CD8-positive, alpha-beta memory T cell (primary cell): ENCODE results near the gene BBS7. TPM values are rescaled to one million over a fixed set of nuclear protein-coding genes. Genes with fewer than 3 reads are reported as not detected.

Experiments used
- CTCF ChIA-PET: fragments of 350-600 bp; sonication (Branson Sonifier 250); formaldehyde crosslinking; loops from one replicate; lab custom pipeline; 2021; ENCODE audit warnings: antibody characterized with exemption; lab: Charles Lee
- POLR2A ChIA-PET: fragments of 350-600 bp; sonication (Branson Sonifier 250); formaldehyde crosslinking; loops from one replicate; lab custom pipeline; 2021; ENCODE audit warnings: antibody characterized with exemption; lab: Charles Lee
- DNase-seq, 5 donors: peaks; one replicate each; pipeline versions ENCODE4 v3.0.0 to v3.0.0-alpha.2; 2020 to 2022; ENCODE audit warnings: mixed read lengths in 1 of 5
- H3K27ac ChIP-seq: one replicate; pipeline ENCODE4 v1.7.0; 2013; ENCODE audit warnings: low read depth, mild to moderate bottlenecking, low read length, moderate library complexity
- H3K27me3 ChIP-seq: 2 replicates; pipeline ENCODE4 v1.7.0; 2013; ENCODE audit warnings: low read length, mild to moderate bottlenecking; ENCODE audit not compliant: insufficient read depth, poor library complexity, severe bottlenecking
- H3K36me3 ChIP-seq: 2 replicates; pipeline ENCODE4 v1.7.0; 2013; ENCODE audit warnings: mild to moderate bottlenecking, low read length, moderate library complexity; ENCODE audit not compliant: insufficient read depth
- H3K4me1 ChIP-seq: 2 replicates; pipeline ENCODE4 v1.7.0; 2013; ENCODE audit warnings: mild to moderate bottlenecking, low read length, moderate library complexity; ENCODE audit not compliant: insufficient read depth
- H3K4me3 ChIP-seq: 2 replicates; pipeline ENCODE4 v1.7.0; 2013; ENCODE audit warnings: mild to moderate bottlenecking, low read length
- H3K9me3 ChIP-seq: 2 replicates; pipeline ENCODE4 v1.7.0; 2013; ENCODE audit warnings: mild to moderate bottlenecking, low read length
- H3K27ac Mint-ChIP-seq, 8 donors: one replicate each; pipeline ENCODE4 v1.8.0; 2020 to 2021; ENCODE audit warnings: mixed read lengths in 8 of 8, mild to moderate bottlenecking in 6 of 8, inconsistent platforms in 3 of 8, moderate library complexity in 3 of 8
- H3K27me3 Mint-ChIP-seq, 2 donors: one replicate each; pipeline ENCODE4 v1.8.0; 2020 to 2021; ENCODE audit warnings: mixed read lengths in 2 of 2, mild to moderate bottlenecking in 1 of 2, moderate library complexity in 1 of 2
- H3K36me3 Mint-ChIP-seq, 3 donors: one replicate each; pipeline ENCODE4 v1.8.0; 2020 to 2021; ENCODE audit warnings: mixed read lengths in 3 of 3, inconsistent platforms in 1 of 3, mild to moderate bottlenecking in 1 of 3
- H3K4me1 Mint-ChIP-seq, 3 donors: one replicate each; pipeline ENCODE4 v1.8.0; 2020 to 2021; ENCODE audit warnings: mixed read lengths in 3 of 3, inconsistent platforms in 1 of 3, mild to moderate bottlenecking in 1 of 3
- H3K4me3 Mint-ChIP-seq, 7 donors: one replicate each; pipeline ENCODE4 v1.8.0; 2020 to 2021; ENCODE audit warnings: mixed read lengths in 7 of 7, mild to moderate bottlenecking in 6 of 7, moderate library complexity in 4 of 7, inconsistent platforms in 2 of 7
- H3K9me3 Mint-ChIP-seq, 5 donors: one replicate each; pipeline ENCODE4 v1.8.0; 2020 to 2022; ENCODE audit warnings: mixed read lengths in 5 of 5, mild to moderate bottlenecking in 3 of 5, moderate library complexity in 2 of 5, inconsistent platforms in 1 of 5
- polyA plus RNA-seq: library from polyadenylated mRNA; unstranded; fragments of 300-500 nt; fragmentation: Illumina TruSeq; gene quantifications from one replicate; pipeline ENCODE4 v1.2.3, GENCODE V29; 2021
- total RNA-seq, 2 experiments: library from RNA; stranded (reverse); gene quantifications; one replicate each; pipeline ENCODE4 v1.2.3, GENCODE V29; 2021

The BBS7 gene
- total and polyA plus RNA-seq, 3 experiments from 2014 or later = 10.8 to 23.4 (median 23.3) TPM

DNA sequence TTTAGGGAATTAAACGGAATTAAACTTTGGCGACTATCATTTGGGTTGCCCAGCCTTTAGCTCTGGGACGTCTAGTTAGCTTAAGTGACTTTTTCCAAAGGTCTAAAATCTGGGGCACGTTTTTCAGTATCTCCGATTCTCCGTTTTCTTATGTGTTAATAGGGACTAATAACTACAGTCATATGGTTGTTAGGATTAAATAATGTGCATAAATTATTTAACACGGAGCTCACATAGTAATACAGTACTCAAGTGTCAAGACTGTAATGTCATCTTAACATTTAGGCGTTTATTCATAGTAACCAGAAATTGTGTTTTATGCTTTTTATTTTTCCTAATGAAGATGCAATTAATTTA lies 46.1 kb downstream of the BBS7 start:
- ChIA-PET POLR2A (interaction anchor here (0.6 to 2.2 kb wide), 4 partner anchors 23 to 499 kb away, joined by 3 to 10 read pairs (median 4); partner anchors contain the start of genes BBS7 and EXOSC9), CTCF (interaction anchor here (0.9 to 1.6 kb wide), 3 partner anchors 10 to 23 kb away, joined by 3 to 5 read pairs (median 3); partner anchors contain the start of gene EXOSC9)
- Histone ChIP-seq H3K27ac (peak overlapping the region; percentile 45), H3K4me3 (peak overlapping the region; percentile 83), H3K36me3 (no peaks in the 10 kb centered on the region), H3K4me1 (peaks cover 5% of the 10 kb centered on the region), H3K9me3 (no peaks in the 10 kb centered on the region), H3K27me3 (no peaks in the 10 kb centered on the region)
- Mint-ChIP-seq H3K36me3 (peaks cover 0 to 18% (median 0%) of the 10 kb centered on the region in 3 donors), H3K4me1 (peaks cover 17 to 34% (median 22%) of the 10 kb centered on the region in 3 donors), H3K4me3 (peak overlapping the region; percentile 79 to 95 (median 93)), H3K27me3 (peaks cover 0 to 2% of the 10 kb centered on the region in 2 donors), H3K27ac (peak overlapping the region; percentile 8 to 95 (median 90)), H3K9me3 (no peaks in the 10 kb centered on the region)
- no peak for DNase-seq

DNA sequence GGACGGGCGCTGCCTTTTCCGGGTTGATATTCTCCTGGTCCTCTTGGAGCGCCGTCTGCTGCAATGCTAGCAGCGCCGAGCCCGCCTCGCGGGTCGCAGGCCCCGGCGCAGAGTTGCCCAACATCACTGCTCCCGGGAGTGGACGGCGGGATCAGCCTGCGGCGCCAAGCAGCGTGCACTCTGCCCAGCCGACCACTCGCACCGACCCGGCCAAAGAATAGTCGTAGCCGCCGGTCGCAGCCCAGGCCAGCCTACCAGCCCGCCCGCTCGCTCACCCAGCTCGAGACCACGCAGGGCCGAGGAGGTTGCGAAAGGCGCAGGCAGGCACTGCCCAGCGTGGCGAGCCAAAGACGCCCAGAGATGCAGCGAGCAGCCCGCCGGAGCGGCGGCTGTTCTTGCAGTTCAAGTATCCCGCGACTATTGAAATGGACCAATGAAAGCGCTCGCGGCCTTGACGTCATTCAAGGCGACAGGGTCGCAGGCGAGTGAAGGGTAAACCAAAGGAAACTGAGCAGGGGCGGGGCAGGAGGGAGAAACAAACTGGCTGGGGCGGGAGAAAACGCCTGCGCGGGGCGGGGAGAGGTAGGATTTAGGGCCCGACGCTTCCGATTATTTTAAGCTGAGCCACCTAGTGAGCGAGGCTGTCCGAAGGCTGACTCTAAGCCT lies 46.6 kb downstream of the BBS7 start, which contains the start of gene CCNA2:
Gene CCNA2 (minus strand): TSS at position 379 of the 666 bp plus-strand sequence. CDS start 255 bp downstream, at position 124.
- DNase-seq = peak; percentile 91 to 96 (median 93)
- H3K4me3 Mint-ChIP-seq = peak within 1 kb of the TSS; percentile 79 to 95 (median 93)

DNA sequence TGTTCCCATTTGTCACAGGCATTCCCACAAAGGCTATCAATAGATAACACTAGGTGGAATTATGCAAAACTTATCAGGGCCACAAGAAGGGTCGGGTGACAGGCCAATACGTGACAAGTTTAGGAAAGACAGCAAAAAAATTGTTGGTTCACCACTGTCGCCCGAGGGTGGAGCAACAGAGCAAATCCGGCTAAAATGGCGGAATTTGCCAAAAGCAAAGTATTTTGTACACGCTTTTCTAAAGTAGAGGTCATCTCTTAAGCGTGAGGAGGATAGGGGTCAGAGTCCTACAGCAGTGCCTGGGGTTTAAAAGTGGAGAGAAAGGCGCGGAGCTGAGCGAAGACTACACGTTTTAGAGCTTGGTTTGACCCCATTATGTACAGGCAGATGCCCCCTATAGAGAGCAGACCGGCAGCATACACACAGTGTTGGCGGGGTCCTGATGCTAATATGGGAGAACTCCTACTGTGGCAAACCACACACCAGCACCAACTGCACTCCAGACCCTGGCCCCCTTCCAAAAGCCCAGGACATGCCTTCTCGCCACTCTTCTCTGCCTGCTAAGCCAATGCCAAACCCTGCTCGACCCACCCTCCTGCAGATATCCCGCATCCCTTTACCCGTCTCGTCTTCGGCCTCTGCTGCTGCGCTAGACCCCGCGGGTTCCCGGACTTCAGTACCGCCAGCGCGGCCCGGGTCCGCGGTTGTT lies 47.3 kb downstream of the BBS7 start:
- Mint-ChIP-seq H3K9me3 (no peaks in the 10 kb centered on the region), H3K27ac (peak overlapping the region; percentile 22 to 95 (median 54)), H3K36me3 (peaks cover 0 to 24% (median 0%) of the 10 kb centered on the region in 3 donors), H3K4me3 (peak overlapping the region; percentile 79 to 95 (median 93)), H3K4me1 (peaks cover 17 to 43% (median 26%) of the 10 kb centered on the region in 3 donors), H3K27me3 (peaks cover 0 to 2% of the 10 kb centered on the region in 2 donors)
- no peaks in the 10 kb centered on the region for H3K36me3 ChIP-seq
- peak overlapping the region; percentile 57 for H3K27ac ChIP-seq
- H3K27me3 ChIP-seq = no peaks in the 10 kb centered on the region
- no peaks in the 10 kb centered on the region for H3K9me3 ChIP-seq
- H3K4me3 ChIP-seq = peak overlapping the region; percentile 83
- ChIA-PET CTCF (no interaction called here), POLR2A (no interaction called here)
- H3K4me1 ChIP-seq = peaks cover 5% of the 10 kb centered on the region
- DNase-seq = peak; percentile 4 to 55 (median 13)

More for the DNA sequence above, 46.6 kb downstream of the BBS7 start, which contains the start of gene CCNA2:
- Mint-ChIP-seq H3K4me1 (peaks cover 17 to 38% (median 26%) of the 10 kb centered on the region in 3 donors), H3K27ac (peak within 1 kb of the TSS; percentile 22 to 95 (median 90)), H3K36me3 (peaks cover 0 to 20% (median 0%) of the 10 kb centered on the region in 3 donors), H3K27me3 (peaks cover 0 to 2% of the 10 kb centered on the region in 2 donors), H3K9me3 (no peaks in the 10 kb centered on the region)
- H3K4me3 ChIP-seq = peak within 1 kb of the TSS; percentile 83
- H3K36me3 ChIP-seq = no peaks in the 10 kb centered on the region
- H3K27ac ChIP-seq = peak within 1 kb of the TSS; percentile 57
- CTCF ChIA-PET = interaction anchor here (0.9 to 1.6 kb wide), 2 partner anchors 11 to 22 kb away, joined by 3 to 5 read pairs; partner anchors contain the start of gene EXOSC9
- POLR2A ChIA-PET = interaction anchor here (0.6 to 2.2 kb wide), 4 partner anchors 22 to 500 kb away, joined by 3 to 10 read pairs (median 4); partner anchors contain the start of genes BBS7 and EXOSC9
- peaks cover 5% of the 10 kb centered on the region for H3K4me1 ChIP-seq
- no peaks in the 10 kb centered on the region for H3K9me3 ChIP-seq
- no peaks in the 10 kb centered on the region for H3K27me3 ChIP-seq

DNA sequence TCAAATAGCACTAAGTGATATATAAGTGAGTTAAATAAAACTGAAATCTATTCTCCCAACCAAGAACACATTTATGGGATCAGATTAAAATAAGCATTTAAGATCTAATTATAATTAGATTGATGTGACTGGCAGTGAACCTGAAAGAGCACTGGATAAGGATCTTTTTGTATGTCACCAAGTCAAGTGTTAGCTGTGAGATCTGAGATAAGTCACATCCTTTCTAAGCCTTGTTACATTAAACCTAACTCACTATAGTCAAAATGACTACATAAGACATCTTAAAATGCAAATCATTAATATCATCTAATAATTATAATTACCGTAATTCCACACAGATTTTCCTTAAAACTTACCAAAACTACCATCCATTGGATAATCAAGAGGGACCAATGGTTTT lies 48.2 kb downstream of the BBS7 start:
- Mint-ChIP-seq H3K27ac (peak overlapping the region in 3 of 8 donors; percentile 37 to 95 (median 92)), H3K27me3 (peaks cover 0 to 2% of the 10 kb centered on the region in 2 donors), H3K9me3 (no peaks in the 10 kb centered on the region), H3K36me3 (peaks cover 0 to 27% (median 0%) of the 10 kb centered on the region in 3 donors), H3K4me3 (peak overlapping the region; percentile 18 to 95 (median 89)), H3K4me1 (peaks cover 17 to 43% (median 26%) of the 10 kb centered on the region in 3 donors)
- Histone ChIP-seq H3K36me3 (no peaks in the 10 kb centered on the region), H3K27ac (peak overlapping the region; percentile 57), H3K9me3 (no peaks in the 10 kb centered on the region), H3K4me3 (peak overlapping the region; percentile 83), H3K4me1 (peaks cover 5% of the 10 kb centered on the region), H3K27me3 (no peaks in the 10 kb centered on the region)
- ChIA-PET CTCF (no interaction called here), POLR2A (no interaction called here)
- DNase-seq = no peak

DNA sequence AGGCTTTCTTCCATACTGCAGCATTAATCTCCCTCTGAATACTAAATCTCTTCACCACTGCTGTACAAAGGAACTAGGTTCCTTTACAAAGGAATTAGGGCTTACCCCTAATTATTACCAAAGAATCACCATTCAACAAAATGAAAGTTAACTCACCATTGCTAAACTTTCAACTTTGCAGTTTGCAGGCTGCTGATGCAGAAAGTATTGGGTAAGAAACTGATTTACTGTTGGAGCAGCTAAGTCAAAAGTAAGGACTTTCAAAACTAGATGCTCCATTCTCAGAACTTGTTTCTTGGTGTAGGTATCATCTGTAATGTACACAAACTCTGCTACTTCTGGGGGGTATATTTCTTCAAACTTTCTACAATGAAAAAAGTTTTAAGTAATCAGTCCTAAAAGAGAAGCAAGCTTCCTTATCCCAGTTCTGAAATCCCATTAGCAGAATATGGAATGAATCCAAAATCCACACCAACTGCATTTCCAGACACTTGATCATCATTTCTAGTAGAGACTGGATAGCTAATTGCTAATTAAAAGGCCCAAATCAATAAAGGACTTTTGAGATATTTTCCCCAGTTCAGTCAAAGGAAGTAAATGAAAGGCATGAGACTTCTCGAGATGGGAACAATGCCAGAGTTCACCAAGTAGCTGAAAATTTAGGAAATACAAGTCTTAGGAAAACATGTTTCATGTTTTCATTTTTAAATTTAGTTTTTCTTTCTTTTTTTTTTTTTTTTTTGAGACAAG lies 50.9 kb downstream of the BBS7 start:
- ChIA-PET CTCF (interaction anchor here (0.9 kb wide), 1 partner anchor 11 kb away, joined by 3 read pairs; no protein-coding TSS in a partner anchor), POLR2A (interaction anchor here (0.6 kb wide), 1 partner anchor 748 kb away, joined by 3 read pairs; no protein-coding TSS in a partner anchor)
- Histone ChIP-seq H3K4me3 (no peak overlapping the region), H3K4me1 (peaks cover 4% of the 10 kb centered on the region), H3K36me3 (peaks cover 12% of the 10 kb centered on the region), H3K27ac (no peak overlapping the region), H3K9me3 (no peaks in the 10 kb centered on the region), H3K27me3 (no peaks in the 10 kb centered on the region)
- Mint-ChIP-seq H3K27me3 (peaks cover 0 to 2% of the 10 kb centered on the region in 2 donors), H3K36me3 (peaks cover 0 to 48% (median 8%) of the 10 kb centered on the region in 3 donors), H3K27ac (peak overlapping the region in 5 of 8 donors; percentile 2 to 72 (median 33)), H3K4me3 (no peak overlapping the region), H3K4me1 (peaks cover 17 to 38% (median 26%) of the 10 kb centered on the region in 3 donors), H3K9me3 (no peaks in the 10 kb centered on the region)
- no peak for DNase-seq

DNA sequence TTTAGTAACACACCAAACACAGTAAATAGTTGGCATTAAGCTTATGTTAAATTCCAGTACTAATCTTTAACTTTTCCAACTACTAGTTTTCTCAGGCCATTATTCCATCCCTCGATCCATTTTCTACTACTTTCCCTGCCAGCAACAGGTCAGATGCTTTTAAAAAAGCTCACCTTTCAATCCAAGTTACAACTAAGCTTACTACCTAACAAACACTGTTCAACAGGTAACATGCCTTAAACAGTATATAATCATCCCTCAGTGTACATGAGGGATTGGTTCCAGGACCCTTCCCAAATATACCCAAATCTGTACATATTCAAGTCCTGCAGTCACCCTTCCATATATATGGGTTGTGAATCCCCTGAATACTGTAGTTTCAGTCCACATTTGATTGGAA lies 52.1 kb downstream of the BBS7 start:
- H3K27me3 Mint-ChIP-seq = peaks cover 0 to 2% of the 10 kb centered on the region in 2 donors
- Histone ChIP-seq H3K27me3 (no peaks in the 10 kb centered on the region), H3K4me3 (no peak overlapping the region), H3K36me3 (peaks cover 12% of the 10 kb centered on the region), H3K9me3 (no peaks in the 10 kb centered on the region), H3K27ac (no peak overlapping the region), H3K4me1 (no peaks in the 10 kb centered on the region)
- no peak for DNase-seq
- ChIA-PET POLR2A (no interaction called here), CTCF (interaction anchor here (0.9 kb wide), 1 partner anchor 10 kb away, joined by 3 read pairs; no protein-coding TSS in a partner anchor)
- peaks cover 14 to 26% (median 19%) of the 10 kb centered on the region in 3 donors for H3K4me1 Mint-ChIP-seq
- no peak overlapping the region for H3K4me3 Mint-ChIP-seq
- no peaks in the 10 kb centered on the region for H3K9me3 Mint-ChIP-seq
- peak overlapping the region in 5 of 8 donors; percentile 8 to 76 (median 46) for H3K27ac Mint-ChIP-seq
- H3K36me3 Mint-ChIP-seq = peaks cover 0 to 50% (median 12%) of the 10 kb centered on the region in 3 donors

DNA sequence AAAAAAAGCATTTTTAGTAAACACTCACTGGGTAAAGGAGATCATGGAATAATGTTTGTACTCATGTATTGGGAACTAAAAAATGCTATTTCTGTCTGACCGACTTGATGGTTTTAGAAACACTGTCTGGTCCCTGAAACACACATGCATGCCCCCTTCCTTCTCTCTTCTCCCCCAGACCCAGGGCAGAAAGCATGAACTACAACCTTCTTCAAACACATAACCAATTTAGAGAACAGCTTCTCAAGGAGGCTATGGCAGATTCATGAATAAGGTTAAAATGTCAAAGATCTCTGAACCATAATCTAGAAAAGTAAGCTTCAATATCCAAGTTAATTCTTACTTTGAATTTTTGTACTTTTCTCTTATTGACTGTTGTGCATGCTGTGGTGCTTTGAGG lies 52.6 kb downstream of the BBS7 start:
- H3K4me1 Mint-ChIP-seq = peaks cover 10 to 23% (median 18%) of the 10 kb centered on the region in 3 donors
- H3K4me3 ChIP-seq = no peak overlapping the region
- peak overlapping the region in 5 of 8 donors; percentile 6 to 76 (median 22) for H3K27ac Mint-ChIP-seq

More for the DNA sequence above, 52.6 kb downstream of the BBS7 start:
- Histone ChIP-seq H3K27ac (no peak overlapping the region), H3K36me3 (peaks cover 12% of the 10 kb centered on the region), H3K9me3 (no peaks in the 10 kb centered on the region), H3K4me1 (no peaks in the 10 kb centered on the region), H3K27me3 (no peaks in the 10 kb centered on the region)
- Mint-ChIP-seq H3K36me3 (peaks cover 0 to 52% (median 14%) of the 10 kb centered on the region in 3 donors), H3K27me3 (no peaks in the 10 kb centered on the region), H3K9me3 (no peaks in the 10 kb centered on the region), H3K4me3 (no peak overlapping the region)
- CTCF ChIA-PET = no interaction called here
- POLR2A ChIA-PET = no interaction called here
- no peak for DNase-seq
